Heart right ventricle (tissue), 16 donors: ENCODE results near the gene PCDH15. TPM values are rescaled to one million over a fixed set of nuclear protein-coding genes. Genes with fewer than 3 reads are reported as not detected.

Experiments
- ATAC-seq, 8 donors: fragments of 200-7000 bp; cut with Tn5 transposase; one replicate each; pipeline ENCODE4 v1.9.1; 2020; ENCODE audit warnings: mild to moderate bottlenecking in 8 of 8, moderate library complexity in 8 of 8, moderate number of reproducible peaks in 1 of 8
- DNase-seq, 2 donors: peaks; one replicate each; pipeline ENCODE4 v3.0.0-alpha.2; 2020
- H3K27ac ChIP-seq, 10 donors: fragments of 200-600 bp; sonication (generic) in 2 of 10; one replicate each; pipeline versions ENCODE4 v1.5.0 to v1.8.0; 2020 to 2022; ENCODE audit warnings: mild to moderate bottlenecking in 3 of 10
- H3K27me3 ChIP-seq, 7 donors: fragments of 200-600 bp; one replicate each; pipeline ENCODE4 v1.8.0; 2021 to 2022; ENCODE audit warnings: mild to moderate bottlenecking in 2 of 7
- H3K36me3 ChIP-seq, 9 donors: fragments of 200-600 bp; sonication (generic) in 1 of 9; one replicate each; pipeline versions ENCODE4 v1.5.0 to v1.8.0; 2020 to 2022; ENCODE audit warnings: mild to moderate bottlenecking in 2 of 9
- H3K4me1 ChIP-seq, 9 donors: fragments of 200-600 bp; sonication (generic) in 1 of 9; one replicate each; pipeline versions ENCODE4 v1.5.0 to v1.8.0; 2020 to 2022; ENCODE audit warnings: mild to moderate bottlenecking in 4 of 9
- H3K4me3 ChIP-seq, 10 donors: fragments of 200-600 bp; sonication (generic) in 2 of 10; one replicate each; pipeline versions ENCODE4 v1.5.0 to v1.8.0; 2020 to 2022; ENCODE audit warnings: mild to moderate bottlenecking in 7 of 10, moderate library complexity in 2 of 10
- H3K9me3 ChIP-seq, 11 donors: fragments of 200-600 bp in 10 of 11; sonication (generic) in 2 of 11; one replicate each; pipeline versions ENCODE4 v1.5.0 to v1.8.0; 2013 to 2022; ENCODE audit warnings: mild to moderate bottlenecking in 2 of 11, control low read depth in 1 of 11, moderate library complexity in 1 of 11
- WGBS, 2 donors: extraction: QIAGEN DNeasy Blood & Tissue Kit; methylation state at CpG; one replicate each; pipeline ENCODE4 v1.1.7; 2013; ENCODE audit warnings: inconsistent platforms in 1 of 2; 5-methylcytosine and 5-hydroxymethylcytosine counted together
- intact Hi-C, 10 donors: fragments of 100-400 bp; cut with DNase I; formaldehyde crosslinking; loops; one replicate each; pipeline versions ENCODE4 v1.11.1 to v1.14.2; 2022
- polyA plus RNA-seq, 2 donors: library from polyadenylated mRNA; stranded (reverse); fragments of 200-250 nt; gene quantifications; one replicate each; pipeline ENCODE4 v1.2.3, GENCODE V29; 2013
- total RNA-seq, 10 donors: library from RNA; stranded (reverse); fragmentation: NEBNext Ultra II Directional in 3 of 10; extraction: Animal tissue kit (Norgen Biotek cat#: 25700) in 3 of 10; gene quantifications; one replicate each; pipeline versions ENCODE4 v1.2.1 to v1.2.4, GENCODE V29; 2021 to 2023
- TF ChIP-seq, protein P1 (sequence below), 9 donors: fragments of 200-600 bp; sonication (generic) in 2 of 9; IDR thresholded peaks; one replicate each; pipeline versions ENCODE4 v1.5.0 to v1.8.0; 2021 to 2022; ENCODE audit warnings: antibody characterized with exemption in 9 of 9, mild to moderate bottlenecking in 5 of 9, moderate library complexity in 1 of 9
- donor health status: Arrhythmogenic right ventricular cardiomyopathy.
- donor health status: ischemic (EF 13 %, LVEDD 7.1; RV severe dilation, severe dysfunction).
- donor health status: healthy with polysubstance abuse.
- donor health status: DM: no; HTN: yes; CAD: no.
- donor health status: DM: no; HTN: no; CAD: no.
- donor health status: ischemic (EF 25% LVEDD 6.9; RV normal size, moderate dysfunction).
- donor health status: ischemic (EF 25% LVEDD 5.7; RV mildly dilated, moderate dysfunction).
- donor health status: healthy.
- donor health status: DM: yes; HTN: yes; CAD: no.
- donor health status: Ischemic cardiomyopathy.
- donor health status: ischemic (EF 35%, LVEDD 5.7; RV mildly dilated, moderate dysfunction).
- donor health status: nonischemic (EF 11% LVEDD 7.7; RV severe dilation, severe dysfunction).
- donor health status: DM: yes; HTN: yes; CAD: no.
- donor health status: PGD.
- donor health status: ischemic (EF 29% LVEDD 5.4; RV normal size, mild dysfunction).
- donor health status: nonischemic (EF 23%, LVEDD 6.1; RV moderate dilation, normal function).

Gene PCDH15
- total and polyA plus RNA-seq, 12 donors = 0.05 to 1.00 (median 0.34) TPM

DNA sequence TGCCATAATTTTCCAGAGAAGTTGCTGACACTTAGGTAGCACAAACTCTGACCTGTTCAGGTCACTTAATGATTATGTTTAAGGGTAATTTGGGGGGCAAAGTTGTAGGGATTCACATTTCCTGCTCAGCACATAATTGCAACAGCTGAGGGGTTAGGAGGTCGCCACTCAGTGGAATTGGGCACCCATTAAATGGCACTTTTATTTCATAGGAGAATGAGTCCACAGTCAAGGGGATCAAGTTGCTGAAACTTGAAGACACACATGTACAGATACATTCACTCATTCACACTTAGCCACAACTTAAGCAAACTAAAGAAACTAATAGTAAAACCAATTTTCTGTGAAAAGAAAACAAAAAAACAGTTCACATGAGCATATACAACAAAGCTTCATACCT is 1.5 kb downstream of the PCDH15 start:
- 61 to 79% methylated on average over 1 of the region's 1 CpG for WGBS, 2 donors
- Histone ChIP-seq H3K9me3 (no peaks in the 10 kb centered on the region), H3K4me3 (no peak overlapping the region), H3K36me3 (no peaks in the 10 kb centered on the region), H3K27me3 (no peaks in the 10 kb centered on the region), H3K27ac (no peak overlapping the region), H3K4me1 (no peaks in the 10 kb centered on the region)
- intact Hi-C loops = no loop called here
- ATAC-seq (no peak), DNase-seq (no peak)
- TF ChIP-seq, protein P1, sequence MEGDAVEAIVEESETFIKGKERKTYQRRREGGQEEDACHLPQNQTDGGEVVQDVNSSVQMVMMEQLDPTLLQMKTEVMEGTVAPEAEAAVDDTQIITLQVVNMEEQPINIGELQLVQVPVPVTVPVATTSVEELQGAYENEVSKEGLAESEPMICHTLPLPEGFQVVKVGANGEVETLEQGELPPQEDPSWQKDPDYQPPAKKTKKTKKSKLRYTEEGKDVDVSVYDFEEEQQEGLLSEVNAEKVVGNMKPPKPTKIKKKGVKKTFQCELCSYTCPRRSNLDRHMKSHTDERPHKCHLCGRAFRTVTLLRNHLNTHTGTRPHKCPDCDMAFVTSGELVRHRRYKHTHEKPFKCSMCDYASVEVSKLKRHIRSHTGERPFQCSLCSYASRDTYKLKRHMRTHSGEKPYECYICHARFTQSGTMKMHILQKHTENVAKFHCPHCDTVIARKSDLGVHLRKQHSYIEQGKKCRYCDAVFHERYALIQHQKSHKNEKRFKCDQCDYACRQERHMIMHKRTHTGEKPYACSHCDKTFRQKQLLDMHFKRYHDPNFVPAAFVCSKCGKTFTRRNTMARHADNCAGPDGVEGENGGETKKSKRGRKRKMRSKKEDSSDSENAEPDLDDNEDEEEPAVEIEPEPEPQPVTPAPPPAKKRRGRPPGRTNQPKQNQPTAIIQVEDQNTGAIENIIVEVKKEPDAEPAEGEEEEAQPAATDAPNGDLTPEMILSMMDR (IDR thresholded peaks at IDR 0.05) = no peak

DNA sequence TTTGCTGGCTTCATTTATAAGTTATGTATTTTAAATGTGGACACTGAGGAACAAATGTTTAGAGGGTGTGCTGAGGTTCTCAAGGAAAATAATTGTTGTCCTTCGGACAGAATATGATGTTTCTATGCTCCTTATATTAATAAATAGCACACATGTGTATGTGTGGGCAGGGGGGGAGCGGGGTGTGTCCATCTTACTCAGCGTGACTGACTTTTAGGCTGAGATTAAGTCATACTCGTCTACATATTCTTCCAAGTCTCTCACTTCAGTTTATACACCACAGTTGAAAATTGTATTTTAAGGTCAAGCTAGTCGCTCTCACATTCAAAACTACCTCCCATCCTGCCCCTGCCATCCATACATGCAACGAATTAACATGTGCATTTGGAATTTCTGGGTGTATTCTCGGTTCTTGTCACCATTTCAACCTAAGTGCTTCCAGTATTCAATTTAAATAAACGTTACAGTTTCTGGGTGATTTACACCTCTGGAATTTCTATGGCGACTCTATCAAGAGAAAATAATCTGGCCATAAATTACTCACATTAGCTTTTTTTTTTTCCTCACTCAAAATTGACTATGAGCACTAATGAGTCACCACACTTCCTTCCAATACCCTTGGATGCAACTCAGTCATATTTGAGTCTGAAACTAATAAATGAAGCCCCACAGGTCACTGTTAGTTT is 3.3 kb downstream of the PCDH15 start:
- 66 to 73% methylated on average over 9 of the region's 9 CpGs for WGBS, 2 donors

DNA sequence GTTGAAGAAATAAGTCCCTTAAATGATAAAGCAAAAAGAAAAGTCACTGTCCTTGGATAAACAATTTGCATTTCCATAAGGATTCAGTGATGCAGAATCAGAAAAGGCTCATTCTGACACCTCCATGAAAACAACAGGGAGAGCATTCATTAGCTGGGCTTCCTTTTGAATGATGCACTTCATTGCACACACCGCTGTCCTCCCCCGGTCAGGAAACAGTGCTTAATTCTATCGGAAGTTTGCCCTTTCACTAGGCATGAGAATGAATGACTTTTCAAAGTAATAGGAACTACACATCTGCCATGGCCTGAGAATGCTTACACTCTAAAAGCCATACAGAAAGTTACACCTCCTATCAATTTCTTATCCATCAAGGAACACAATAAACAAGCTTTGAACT is 4.2 kb downstream of the PCDH15 start:
- no peak overlapping the region for H3K27ac ChIP-seq
- H3K4me3 ChIP-seq = no peak overlapping the region
- intact Hi-C loops = no loop called here
- H3K9me3 ChIP-seq = no peaks in the 10 kb centered on the region
- H3K27me3 ChIP-seq = no peaks in the 10 kb centered on the region
- DNase-seq = no peak
- H3K36me3 ChIP-seq = no peaks in the 10 kb centered on the region
- no peaks in the 10 kb centered on the region for H3K4me1 ChIP-seq
- WGBS, 2 donors = 57 to 66% methylated on average over 3 of the region's 3 CpGs
- TF ChIP-seq, protein P1 (IDR thresholded peaks at IDR 0.05) = no peak
- no peak for ATAC-seq

More for the DNA sequence above, 3.3 kb downstream of the PCDH15 start:
- no peaks in the 10 kb centered on the region for H3K27me3 ChIP-seq
- DNase-seq (no peak), ATAC-seq (no peak)
- no peaks in the 10 kb centered on the region for H3K4me1 ChIP-seq
- TF ChIP-seq, protein P1 (IDR thresholded peaks at IDR 0.05) = no peak
- intact Hi-C loops = no loop called here
- no peak overlapping the region for H3K27ac ChIP-seq
- H3K36me3 ChIP-seq = no peaks in the 10 kb centered on the region
- H3K4me3 ChIP-seq = no peak overlapping the region
- H3K9me3 ChIP-seq = no peaks in the 10 kb centered on the region

DNA sequence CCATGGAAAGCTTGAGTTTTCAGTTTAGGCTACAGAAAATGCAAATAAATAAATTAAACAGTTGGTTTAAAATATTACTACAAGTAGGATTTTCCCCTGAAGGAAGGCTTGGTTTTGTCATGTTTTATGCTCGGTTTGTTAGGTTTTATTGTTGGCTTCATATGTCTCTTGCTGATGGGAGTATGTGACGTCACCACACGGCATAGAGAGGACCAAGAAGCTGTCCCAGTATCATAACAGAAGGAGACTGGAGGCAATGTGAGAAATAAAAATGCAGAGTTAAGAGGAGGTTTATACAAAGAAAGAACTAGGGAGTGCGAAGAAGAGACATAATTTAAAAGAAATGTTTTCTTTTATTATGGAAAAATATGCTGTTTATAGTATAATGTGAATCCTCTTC is 24.4 kb downstream of the PCDH15 start:
- H3K9me3 ChIP-seq = no peaks in the 10 kb centered on the region
- no peak for DNase-seq
- ATAC-seq = no peak
- H3K27me3 ChIP-seq = no peaks in the 10 kb centered on the region
- no peak overlapping the region for H3K27ac ChIP-seq
- 85 to 87% methylated on average over 4 of the region's 4 CpGs for WGBS, 2 donors
- H3K4me1 ChIP-seq = no peaks in the 10 kb centered on the region
- no peaks in the 10 kb centered on the region for H3K36me3 ChIP-seq
- no peak overlapping the region for H3K4me3 ChIP-seq
- intact Hi-C loops = no loop called here
- TF ChIP-seq, protein P1 (IDR thresholded peaks at IDR 0.05) = no peak
